HepG2 (cell line): Measurements from ENCODE around the gene HEXIM1. TPM values are rescaled to one million over a fixed set of nuclear protein-coding genes. Genes with fewer than 3 reads are reported as not detected.

ENCODE experiments used
- ATF7-NPFF ChIP-seq: sonication (generic); formaldehyde crosslinking; IDR thresholded peaks from 2 replicates; pipeline ENCODE4 v1.8.1; 2023; ENCODE audit warnings: mild to moderate bottlenecking, low read depth, missing genetic modification reagents, moderate library complexity
- CREB3 ChIP-seq: sonication (generic); formaldehyde crosslinking; IDR thresholded peaks from 2 replicates; pipeline ENCODE4 v1.5.0; 2020; ENCODE audit warnings: missing genetic modification reagents
- CTCF ChIP-seq: sonication (generic); formaldehyde crosslinking; IDR thresholded peaks from 2 replicates; pipeline ENCODE4 v1.5.0; 2020; ENCODE audit warnings: mild to moderate bottlenecking, missing genetic modification reagents, moderate library complexity
- FOXO1 ChIP-seq: sonication (generic); formaldehyde crosslinking; IDR thresholded peaks from 2 replicates; pipeline ENCODE4 v1.4.0; 2020; ENCODE audit warnings: missing genetic modification reagents
- MED1 ChIP-seq: sonication (generic); formaldehyde crosslinking; IDR thresholded peaks from 2 replicates; pipeline ENCODE4 v1.4.0; 2020; ENCODE audit warnings: missing genetic modification reagents
- MYNN ChIP-seq: sonication (generic); formaldehyde crosslinking; IDR thresholded peaks from 2 replicates; pipeline ENCODE4 v1.4.0; 2020; ENCODE audit warnings: mild to moderate bottlenecking, low read depth, missing genetic modification reagents
- NPAS2 ChIP-seq: sonication (generic); formaldehyde crosslinking; IDR thresholded peaks from 2 replicates; pipeline ENCODE4 v1.8.0; 2022; ENCODE audit warnings: mild to moderate bottlenecking, missing genetic modification reagents, borderline replicate concordance
- ONECUT2 ChIP-seq: sonication (generic); formaldehyde crosslinking; IDR thresholded peaks from 2 replicates; pipeline ENCODE4 v1.4.0; 2020; ENCODE audit warnings: missing genetic modification reagents
- PATZ1 ChIP-seq: sonication (generic); formaldehyde crosslinking; IDR thresholded peaks from 2 replicates; pipeline ENCODE4 v1.4.0; 2020; ENCODE audit warnings: missing genetic modification reagents
- RARA ChIP-seq: IDR thresholded peaks from 2 replicates; pipeline ENCODE4 v1.6.1; 2016; ENCODE audit warnings: missing genetic modification reagents, missing compliant biosample characterization
- RORA ChIP-seq: sonication (generic); formaldehyde crosslinking; IDR thresholded peaks from 2 replicates; pipeline ENCODE4 v1.5.0; 2020; ENCODE audit warnings: mild to moderate bottlenecking, missing genetic modification reagents, moderate library complexity
- RXRA ChIP-seq: sonication (generic); formaldehyde crosslinking; IDR thresholded peaks from 2 replicates; pipeline ENCODE4 v1.5.1; 2020; ENCODE audit warnings: missing genetic modification reagents
- SNAPC5 ChIP-seq: sonication (generic); formaldehyde crosslinking; IDR thresholded peaks from 2 replicates; pipeline ENCODE4 v1.8.1; 2023; ENCODE audit warnings: mild to moderate bottlenecking, missing genetic modification reagents, borderline replicate concordance
- SP4 ChIP-seq: sonication (generic); formaldehyde crosslinking; IDR thresholded peaks from 2 replicates; pipeline ENCODE4 v1.8.1; 2023; ENCODE audit warnings: mild to moderate bottlenecking, missing genetic modification reagents
- SYNCRIP ChIP-seq: fragments of 200-400 bp; formaldehyde crosslinking; IDR thresholded peaks from 2 replicates; pipeline ENCODE4 v1.6.1; 2018; ENCODE audit warnings: mild to moderate bottlenecking, low read depth, low read length; ENCODE audit not compliant: insufficient read depth
- ZFAT ChIP-seq: sonication (generic); formaldehyde crosslinking; conservative IDR thresholded peaks from 2 replicates; pipeline ENCODE4 v1.8.1; 2023; ENCODE audit warnings: missing genetic modification reagents, inconsistent platforms
- ZFP36L1 ChIP-seq: sonication (generic); formaldehyde crosslinking; IDR thresholded peaks from 2 replicates; pipeline ENCODE4 v1.8.0; 2022; ENCODE audit warnings: mild to moderate bottlenecking, missing genetic modification reagents, moderate library complexity
- ZHX2 ChIP-seq, 2 experiments: sonication (generic) in 1 of 2; formaldehyde crosslinking in 1 of 2; IDR thresholded peaks; 2 replicates each; pipeline versions ENCODE4 v1.6.1 to v1.9.0; 2014 to 2022; ENCODE audit warnings: antibody characterized with exemption in 1 of 2, borderline replicate concordance in 1 of 2, inconsistent platforms in 1 of 2, low read depth in 1 of 2, missing genetic modification reagents in 1 of 2
- polyA plus RNA-seq, 8 experiments: library from polyadenylated mRNA; depleted of rRNA in 3 of 8; stranded (reverse) in 7 of 8; unstranded in 1 of 8; fragments of >200 nt; fragmentation: Illumina TruSeq in 4 of 8; extraction: Trizol in 4 of 8; gene quantifications; 2 replicates each; pipeline versions ENCODE4 v1.2.1 to v1.2.3, GENCODE V29; 2011 to 2016; ENCODE audit warnings: low read depth in 4 of 8, missing spikeins in 1 of 8, mixed read lengths in 1 of 8; ENCODE audit not compliant: insufficient read depth in 1 of 8
- total RNA-seq, 5 experiments: library from RNA; depleted of rRNA; stranded (reverse); fragments of >200 nt; fragmentation: Illumina TruSeq; extraction: Trizol; gene quantifications; 2 replicates each; pipeline ENCODE4 v1.2.3, GENCODE V29; 2016; ENCODE audit warnings: low read depth in 1 of 5

HEXIM1 gene
- total and polyA plus RNA-seq, 2 of the 13 experiments (the other 11 are each of a cell fraction or from before 2014, with no cell fraction given): 10.5 to 16.6 TPM

GRCh38 chr17:45098869-45099616 is 49.2 kb upstream of the HEXIM1 start (continued):
- TF ChIP-seq ZHX2 (IDR thresholded peaks at IDR 0.05; ENCODE audit: low read depth) (no peak), ZHX2 (CRISPR knock-in tag; IDR thresholded peaks at IDR 0.05; ENCODE audit: borderline replicate concordance) (no peak), FOXO1 (peak; percentile 33; the same call in 1 of the 2 replicates), MED1 (CRISPR knock-in tag) (no peak), ONECUT2 (CRISPR knock-in tag) (no peak), RARA (CRISPR knock-in tag) (peak; percentile 31; the same call in 1 of the 2 replicates), ZFP36L1 (CRISPR knock-in tag) (no peak), NPAS2 (CRISPR knock-in tag) (no peak), SP4 (peak; percentile 48; the same call in 1 of the 2 replicates), CTCF (peak; percentile 96), ATF7-NPFF (0 out of 2 replicates have a peak, but pooled peaks have one; percentile 47), RORA (CRISPR knock-in tag) (no peak), SYNCRIP (no peak), PATZ1 (CRISPR knock-in tag) (peak; percentile 64), SNAPC5 (CRISPR knock-in tag) (no peak), ZFAT (no peak), RXRA (CRISPR knock-in tag) (peak; percentile 49; the same call in 1 of the 2 replicates), CREB3 (CRISPR knock-in tag) (no peak), MYNN (no peak)
